SH-SY5Y (cell line): ENCODE measurements around the gene NPW.

Experiments
- GATA2 ChIP-seq: IDR thresholded peaks from 2 replicates; pipeline ENCODE4 v1.6.1; 2011; ENCODE audit warnings: mild to moderate bottlenecking, low read depth, low read length
- GATA3 ChIP-seq: IDR thresholded peaks from 2 replicates; pipeline ENCODE4 v1.6.1; 2011; ENCODE audit warnings: low read depth, mild to moderate bottlenecking, low read length, moderate library complexity

DNA sequence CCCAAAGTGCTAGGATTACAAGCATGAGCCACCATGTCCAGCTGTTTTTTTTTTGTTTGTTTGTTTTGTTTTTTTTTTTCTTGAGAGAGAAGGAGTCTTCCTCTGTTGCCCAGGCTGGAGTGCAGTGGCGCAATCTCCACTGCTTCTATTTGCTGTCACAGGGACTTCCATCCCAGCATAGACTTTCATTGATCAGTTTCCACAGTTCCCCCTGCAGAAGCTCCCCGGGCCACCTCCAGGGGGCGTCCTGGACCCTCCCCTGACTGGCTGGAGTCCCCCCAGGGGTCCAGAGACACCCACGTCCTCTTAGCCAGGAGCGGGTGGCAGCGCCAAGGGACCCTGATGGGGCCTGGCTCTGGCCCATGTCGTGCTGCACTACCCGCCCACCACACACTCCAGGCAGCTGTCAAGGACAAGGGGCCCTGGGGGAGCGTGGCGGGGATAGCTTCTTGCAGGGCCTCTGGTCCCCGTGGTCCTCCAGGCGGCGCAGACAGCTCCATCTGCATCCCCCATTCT lies 3.1 kb upstream of the NPW start:
- TF ChIP-seq GATA3 (no peak), GATA2 (no peak)
